Activated CD8-positive, alpha-beta memory T cell treated with anti-CD3 and anti-CD28 coated beads for 36 hours (primary cell): ENCODE results near the gene RPL36A. TPM values are rescaled to one million over a fixed set of nuclear protein-coding genes. Genes with fewer than 3 reads are reported as not detected.

Experiments used
- CTCF ChIA-PET: fragments of 350-600 bp; sonication (Branson Sonifier 250); formaldehyde crosslinking; loops from one replicate; lab custom pipeline; 2021; ENCODE audit warnings: antibody characterized with exemption; lab: Charles Lee
- POLR2A ChIA-PET: fragments of 350-600 bp; sonication (Branson Sonifier 250); formaldehyde crosslinking; loops from one replicate; lab custom pipeline; 2021; ENCODE audit warnings: antibody characterized with exemption; lab: Charles Lee
- total RNA-seq, 2 experiments: library from RNA; stranded (reverse); gene quantifications; one replicate each; pipeline ENCODE4 v1.2.3, GENCODE V29; 2021

Gene RPL36A
- 100 to 1,000 TPM; 326 to 390 TPM for total RNA-seq

DNA sequence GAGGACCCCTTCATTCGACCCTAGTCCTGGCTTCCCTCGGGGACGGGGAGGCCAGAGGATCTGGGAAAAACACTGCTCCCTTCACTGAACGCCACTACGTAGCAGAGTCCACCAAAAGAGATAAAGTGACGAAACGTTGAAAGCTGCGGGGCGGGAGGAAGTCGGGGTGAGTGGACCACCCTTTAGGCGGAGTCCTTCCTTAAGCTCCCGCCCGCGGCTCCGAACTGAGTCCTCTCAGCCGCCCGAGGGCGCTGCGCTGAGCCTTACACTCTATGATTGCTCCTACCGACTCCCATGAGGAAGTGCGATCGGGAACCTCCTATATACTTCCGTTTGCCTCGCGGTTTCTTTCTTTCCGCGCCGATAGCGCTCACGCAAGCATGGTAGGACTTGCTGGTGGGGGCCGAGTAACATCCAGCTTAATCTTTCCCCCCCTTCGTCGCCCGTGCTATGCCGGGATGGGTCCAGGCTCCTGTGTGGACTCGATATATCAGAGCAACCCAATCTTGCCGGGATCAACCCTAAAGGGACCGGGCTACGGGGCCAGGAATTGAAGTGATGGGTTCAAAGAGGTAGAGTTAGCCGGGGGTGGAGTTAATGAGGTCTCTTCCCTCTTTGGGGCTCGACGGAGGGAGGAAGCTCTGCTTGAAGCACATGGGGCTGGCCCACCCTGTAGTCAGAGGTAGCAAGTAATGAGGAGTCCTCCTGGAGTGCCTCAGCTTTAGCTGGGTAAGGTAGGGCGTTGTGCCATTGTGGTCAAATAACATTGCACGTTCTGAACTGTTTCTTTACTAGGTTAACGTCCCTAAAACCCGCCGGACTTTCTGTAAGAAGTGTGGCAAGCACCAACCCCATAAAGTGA is at the start of gene RPL36A:
RPL36A (plus strand) TSS at position 348 of the 862 bp plus-strand sequence; CDS start at position 381, 33 bp downstream.
- CTCF ChIA-PET: interaction anchor here (0.6 to 2.3 kb wide), 5 partner anchors 10 to 583 kb away, joined by 3 to 11 read pairs (median 3); partner anchors contain the start of gene TIMM8A

DNA sequence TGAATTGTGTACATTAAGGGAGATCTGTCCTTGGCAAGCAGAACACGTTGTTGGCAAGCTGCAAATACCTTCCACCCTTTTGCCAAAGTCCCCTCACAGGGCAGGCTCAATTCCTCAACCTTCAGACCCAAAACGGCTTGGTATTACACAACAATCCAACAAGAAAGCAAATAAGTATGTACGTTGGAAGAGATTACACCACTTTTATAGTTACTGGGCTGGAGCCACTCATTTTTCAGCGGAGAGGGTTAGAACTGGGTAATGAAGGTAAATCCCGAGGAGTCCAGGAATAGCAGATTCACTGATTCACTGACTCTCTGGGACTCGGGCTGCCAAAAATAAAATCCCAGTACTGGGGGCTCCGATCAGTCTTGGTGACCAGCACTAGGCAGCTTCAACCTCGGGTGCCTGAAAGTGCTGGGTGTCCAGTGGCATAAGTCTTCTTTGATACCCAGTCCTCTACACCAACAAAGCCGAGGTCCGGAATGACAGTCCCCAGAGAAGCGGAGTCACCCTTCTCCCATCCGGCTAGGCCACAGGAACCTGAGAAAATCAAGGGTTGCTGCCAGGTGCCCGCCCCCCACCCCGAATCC is 42.9 kb upstream of the RPL36A start:
- CTCF ChIA-PET: interaction anchor here (3.4 kb wide), 1 partner anchor 43 kb away, joined by 11 read pairs; the partner anchor contains the start of gene RPL36A
- POLR2A ChIA-PET: interaction anchor here (0.6 to 2.0 kb wide), 4 partner anchors 43 to 584 kb away, joined by 3 to 14 read pairs (median 3); partner anchors contain the start of genes GLA, RPL36A and ZMAT1

More for the DNA sequence above, at the start of gene RPL36A:
- POLR2A ChIA-PET: interaction anchor here (0.5 to 1.9 kb wide), 9 partner anchors 13 to 541 kb away, joined by 3 to 14 read pairs (median 4); partner anchors contain the start of genes GLA, HNRNPH2, TIMM8A and ZMAT1

GRCh38 chrX:101348452-101349192 is 42.2 kb upstream of the RPL36A start, which contains the start of gene TIMM8A:
Gene TIMM8A (minus strand): TSS chrX:101348742. CDS start chrX:101348664, 78 bp downstream.
- ChIA-PET POLR2A (interaction anchor here (0.5 to 2.0 kb wide), 3 partner anchors 42 to 584 kb away, joined by 3 to 14 read pairs (median 3); partner anchors contain the start of genes RPL36A and ZMAT1), CTCF (interaction anchor here (3.4 kb wide), 1 partner anchor 42 kb away, joined by 11 read pairs; the partner anchor contains the start of gene RPL36A)

GRCh38 chrX:101349193-101349562 is 41.6 kb upstream of the RPL36A start:
- POLR2A ChIA-PET: interaction anchor here (0.5 to 2.0 kb wide), 2 partner anchors 41 to 65 kb away, joined by 3 to 14 read pairs; partner anchors contain the start of gene RPL36A

DNA sequence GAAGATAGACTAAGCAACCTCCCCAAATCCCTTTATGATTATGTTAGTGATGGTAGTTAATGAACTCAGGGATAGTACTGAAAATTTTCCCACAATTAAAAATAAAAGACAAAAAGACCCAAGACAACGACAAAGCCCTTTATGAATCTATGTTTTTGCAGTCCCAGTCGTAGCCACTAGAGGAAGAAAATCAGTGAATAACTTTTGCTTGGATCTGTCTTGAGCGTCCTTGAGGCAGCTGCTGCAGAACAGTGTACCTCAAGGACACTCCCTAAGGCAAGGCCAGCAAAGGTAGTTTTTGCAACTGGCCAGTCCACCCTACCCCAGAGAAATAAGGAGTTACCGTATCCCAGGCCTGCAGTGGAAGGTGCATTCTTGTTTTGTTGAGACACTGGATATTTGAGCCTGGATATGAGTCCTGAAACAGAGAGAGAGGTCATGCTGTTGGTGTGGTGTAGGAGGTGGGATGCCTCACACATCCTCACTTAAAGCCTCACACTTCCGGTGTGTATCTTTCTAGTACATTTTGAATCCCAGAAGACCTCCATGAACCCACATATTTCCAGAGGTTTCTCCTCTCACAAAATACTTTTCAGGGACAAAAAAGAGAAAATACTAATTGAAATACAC is 33.5 kb upstream of the RPL36A start:
- ChIA-PET CTCF (no interaction called here), POLR2A (no interaction called here)

More at GRCh38 chrX:101349193-101349562, 41.6 kb upstream of the RPL36A start:
- CTCF ChIA-PET: interaction anchor here (3.4 kb wide), 1 partner anchor 41 kb away, joined by 11 read pairs; the partner anchor contains the start of gene RPL36A

- POLR2A ChIA-PET: no interaction called here
- CTCF ChIA-PET: no interaction called here
These were observed 30.8 kb upstream of the RPL36A start for GRCh38 chrX:101359966-101360365.

GRCh38 chrX:101360390-101360789 is 30.4 kb upstream of the RPL36A start:
- POLR2A ChIA-PET: no interaction called here
- CTCF ChIA-PET: no interaction called here

DNA sequence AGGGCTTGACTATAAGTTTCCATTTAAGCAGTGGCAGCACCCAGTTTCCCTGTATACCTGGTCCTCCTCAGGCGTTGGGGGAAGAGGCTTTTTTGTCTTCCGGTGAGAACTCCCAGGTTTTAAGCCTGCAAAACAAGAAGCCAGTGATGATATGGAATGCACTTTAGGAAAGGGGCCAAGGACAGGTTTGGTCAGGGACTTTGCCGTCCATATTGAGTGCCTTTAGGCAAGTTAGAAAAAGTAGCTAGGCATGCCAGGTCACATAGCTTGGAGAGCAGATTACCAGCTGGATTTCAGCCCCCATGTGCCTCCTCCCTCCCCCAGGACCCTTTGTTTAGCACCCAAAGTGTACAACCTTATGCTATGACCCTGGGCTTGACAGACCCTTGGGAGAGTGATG is 28.7 kb upstream of the RPL36A start:
- CTCF ChIA-PET: no interaction called here

GRCh38 chrX:101362757-101363156 is 28.1 kb upstream of the RPL36A start:
- CTCF ChIA-PET: no interaction called here

More for the DNA sequence above, 28.7 kb upstream of the RPL36A start:
- POLR2A ChIA-PET: no interaction called here

DNA sequence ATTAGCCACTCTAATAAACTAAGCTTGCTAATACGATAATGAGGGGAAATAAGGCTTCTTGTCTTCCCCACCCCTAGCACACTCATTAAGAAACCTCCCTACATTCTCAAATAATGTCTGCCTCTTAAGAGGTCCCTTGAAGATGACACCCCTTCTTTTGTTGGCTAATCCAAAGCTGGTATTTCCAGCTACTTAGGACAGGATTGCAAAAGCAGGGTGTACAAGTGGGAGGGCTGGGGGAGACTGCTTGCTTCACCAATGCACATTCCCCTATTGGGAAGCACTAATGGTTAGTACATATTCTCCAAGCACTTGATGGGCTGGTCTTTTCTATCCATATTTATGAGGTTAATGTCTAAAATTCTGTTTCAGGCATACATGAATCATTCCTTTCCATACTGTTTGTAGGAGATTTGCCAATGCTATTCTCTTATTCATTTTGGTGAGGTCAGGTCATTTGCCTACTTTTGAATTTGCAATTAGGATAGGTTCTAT is 25.5 kb upstream of the RPL36A start:
- CTCF ChIA-PET: no interaction called here
- POLR2A ChIA-PET: no interaction called here

More at GRCh38 chrX:101362757-101363156, 28.1 kb upstream of the RPL36A start:
- POLR2A ChIA-PET: no interaction called here

DNA sequence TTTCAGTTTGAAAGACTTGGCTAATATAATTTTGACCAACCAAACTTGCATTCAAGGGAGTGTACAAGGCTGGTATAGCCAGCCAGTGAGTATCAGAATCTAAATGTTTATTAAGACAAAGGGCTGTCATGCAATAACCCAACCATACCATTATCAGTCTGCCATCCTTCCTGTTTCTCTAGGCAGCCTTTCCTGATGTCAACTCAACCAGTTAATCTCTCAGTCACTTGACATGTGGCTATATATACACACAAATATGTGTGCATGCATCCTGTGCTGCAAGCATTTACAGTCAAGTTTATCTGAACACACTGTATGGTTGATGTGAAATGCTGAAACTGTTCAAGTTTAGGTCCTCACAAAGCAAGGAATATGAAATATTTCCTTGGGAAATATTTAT is 22.0 kb upstream of the RPL36A start:
- CTCF ChIA-PET: no interaction called here
- POLR2A ChIA-PET: no interaction called here

GRCh38 chrX:101369687-101370086 is 21.1 kb upstream of the RPL36A start:
- POLR2A ChIA-PET: no interaction called here
- CTCF ChIA-PET: no interaction called here

DNA sequence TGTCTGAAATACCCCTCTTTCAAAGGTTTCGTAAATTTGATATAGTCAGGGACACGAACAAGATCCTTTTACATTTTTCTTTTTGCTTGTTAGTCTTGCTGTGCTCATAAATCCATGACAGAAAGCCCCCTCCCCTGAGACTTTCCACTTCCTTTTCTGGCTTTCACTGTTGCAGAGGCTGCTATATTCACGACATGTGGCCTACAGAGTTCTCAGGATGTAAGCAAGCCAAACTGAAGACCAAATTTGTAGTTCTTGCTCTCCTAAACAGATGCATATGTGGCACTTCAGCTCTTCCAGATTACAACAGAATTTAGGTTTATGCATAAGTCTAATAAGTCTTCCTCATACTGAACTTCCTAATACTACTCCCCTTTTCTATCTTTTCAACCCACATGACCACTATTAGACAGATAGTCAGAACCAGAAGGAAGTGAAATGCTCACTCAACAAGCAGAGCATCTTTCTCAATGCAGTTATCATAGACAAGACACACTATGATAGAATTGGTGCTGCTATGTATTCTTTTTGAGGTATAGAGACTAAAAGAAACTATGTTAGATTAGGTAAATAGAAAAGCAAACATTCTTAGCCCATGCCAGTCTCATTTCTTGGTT is 19.8 kb upstream of the RPL36A start:
- ChIA-PET CTCF (no interaction called here), POLR2A (no interaction called here)

- ChIA-PET CTCF (no interaction called here), POLR2A (no interaction called here)
These were observed 13.3 kb upstream of the RPL36A start for GRCh38 chrX:101377547-101377946.

DNA sequence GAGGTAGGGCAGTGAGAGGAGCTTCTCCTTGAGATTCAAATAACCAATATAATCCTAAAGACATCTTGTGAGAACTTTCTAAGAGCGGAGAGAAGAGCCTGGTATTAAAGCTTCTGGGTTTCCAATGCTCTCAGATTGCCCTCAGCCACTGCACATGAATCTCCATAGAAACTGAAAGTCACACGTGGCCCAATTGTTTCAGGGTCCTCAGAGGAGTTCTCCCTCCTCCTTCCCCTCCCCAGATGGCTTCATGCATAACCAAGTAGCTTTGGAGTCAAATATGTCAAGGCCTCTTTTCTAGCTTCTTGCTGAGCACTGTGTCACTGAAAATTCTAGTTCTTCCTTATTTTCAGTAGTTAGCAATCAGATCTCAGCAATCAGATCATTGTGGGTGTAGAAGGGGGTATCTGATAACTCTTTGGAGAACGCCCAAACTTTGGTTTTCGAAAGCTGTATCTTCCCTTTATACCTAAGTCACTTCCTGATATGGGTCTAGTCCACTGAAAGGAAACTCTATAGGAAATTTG is 7.1 kb upstream of the RPL36A start:
- ChIA-PET CTCF (no interaction called here), POLR2A (no interaction called here)

DNA sequence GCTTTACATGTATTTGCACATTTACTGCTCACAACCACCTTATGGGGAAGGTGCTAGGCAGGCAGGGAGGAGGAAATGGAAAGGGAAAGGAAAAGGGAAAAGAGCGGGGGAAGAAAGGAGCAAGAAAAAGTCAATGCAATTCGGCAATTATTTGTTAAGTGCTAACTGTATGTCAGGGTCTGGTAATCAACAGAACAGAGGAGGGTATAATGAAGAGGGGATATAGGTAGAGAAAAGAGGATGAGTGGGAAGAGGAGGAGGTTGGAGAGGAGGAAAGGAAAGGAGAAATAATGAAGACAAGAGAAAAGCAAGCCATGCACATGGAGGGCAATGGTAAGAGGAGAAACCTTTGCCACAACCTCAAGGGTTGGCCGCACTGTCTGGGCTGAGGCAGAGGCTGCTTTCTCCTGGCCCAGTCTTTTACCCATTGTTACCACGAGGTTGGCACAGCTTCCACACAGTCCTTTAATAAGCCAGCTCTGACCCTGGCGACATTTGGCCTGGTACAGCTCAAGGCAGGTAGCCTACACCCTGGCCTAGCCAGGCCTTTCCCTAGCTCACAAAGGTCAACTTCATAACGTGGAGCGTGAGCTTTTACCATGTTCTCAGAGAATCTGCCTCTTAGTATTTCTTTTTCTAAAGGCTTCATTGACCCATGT is 5.7 kb upstream of the RPL36A start:
- ChIA-PET POLR2A (no interaction called here), CTCF (no interaction called here)

GRCh38 chrX:101385795-101386541 is 4.8 kb upstream of the RPL36A start, which contains the start of gene BTK:
Gene BTK (minus strand): TSS chrX:101386191. CDS start chrX:101375284, 10,907 bp downstream.
- CTCF ChIA-PET: no interaction called here
- POLR2A ChIA-PET: no interaction called here
